Mucosa of stomach (tissue), 1 donor: ENCODE measurements around the gene NALCN.

Source experiments
- H3K27me3 ChIP-seq: one replicate; pipeline ENCODE4 v1.7.0; 2013; ENCODE audit warnings: mild to moderate bottlenecking, low read length; ENCODE audit not compliant: control insufficient read depth, insufficient read depth
- H3K36me3 ChIP-seq: one replicate; pipeline ENCODE4 v1.7.0; 2013; ENCODE audit warnings: low read length; ENCODE audit not compliant: control insufficient read depth, insufficient read depth
- H3K4me1 ChIP-seq: one replicate; pipeline ENCODE4 v1.7.0; 2013; ENCODE audit warnings: mild to moderate bottlenecking, low read length; ENCODE audit not compliant: control insufficient read depth, insufficient read depth
- H3K4me3 ChIP-seq: one replicate; pipeline ENCODE4 v1.7.0; 2013; ENCODE audit warnings: low read length
- H3K9ac ChIP-seq: one replicate; pipeline ENCODE4 v1.7.0; 2013; ENCODE audit warnings: mild to moderate bottlenecking, low read length, moderate library complexity
- H3K9me3 ChIP-seq: one replicate; pipeline ENCODE4 v1.7.0; 2013; ENCODE audit warnings: mild to moderate bottlenecking, low read length, moderate library complexity; ENCODE audit not compliant: control insufficient read depth
- donor health status: Pancreatic carcinoma.

Gene NALCN

GRCh38 chr13:101382086-101382485, 34.2 kb downstream of the NALCN start:
- no peak overlapping the region for H3K4me3 ChIP-seq
- no peaks in the 10 kb centered on the region for H3K9me3 ChIP-seq
- no peaks in the 10 kb centered on the region for H3K36me3 ChIP-seq
- no peaks in the 10 kb centered on the region for H3K4me1 ChIP-seq
- no peak overlapping the region for H3K9ac ChIP-seq
- no peaks in the 10 kb centered on the region for H3K27me3 ChIP-seq

GRCh38 chr13:101360525-101360924, 55.8 kb downstream of the NALCN start:
- Histone ChIP-seq H3K9ac (no peak overlapping the region), H3K4me1 (no peaks in the 10 kb centered on the region), H3K9me3 (no peaks in the 10 kb centered on the region)

DNA sequence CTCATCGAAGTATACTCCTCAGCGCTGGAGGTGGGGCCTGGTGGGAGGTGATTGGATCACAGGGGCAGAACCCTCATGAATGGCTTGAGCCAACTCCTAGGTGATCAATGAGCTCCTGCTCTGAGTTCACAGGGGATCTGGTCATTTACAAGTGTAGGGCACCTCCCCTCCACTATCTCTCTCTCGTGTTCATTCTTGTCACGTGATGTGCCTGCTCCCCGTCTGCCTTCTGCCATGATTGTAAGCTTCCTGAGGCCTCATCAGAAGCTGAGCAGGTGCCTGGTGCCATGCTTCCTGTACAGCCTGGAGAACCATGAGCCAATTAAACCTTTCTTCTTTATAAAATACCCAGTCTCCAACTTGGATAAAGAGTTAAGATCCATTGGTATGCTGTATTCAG, 61.4 kb downstream of the NALCN start:
- no peak overlapping the region for H3K9ac ChIP-seq

More at GRCh38 chr13:101360525-101360924, 55.8 kb downstream of the NALCN start:
- Histone ChIP-seq H3K36me3 (no peaks in the 10 kb centered on the region), H3K4me3 (no peak overlapping the region), H3K27me3 (no peaks in the 10 kb centered on the region)

GRCh38 chr13:101346942-101347728, 69.2 kb downstream of the NALCN start:
- Histone ChIP-seq H3K36me3 (no peaks in the 10 kb centered on the region), H3K9me3 (no peaks in the 10 kb centered on the region), H3K4me3 (no peak overlapping the region), H3K27me3 (no peaks in the 10 kb centered on the region), H3K9ac (no peak overlapping the region), H3K4me1 (no peaks in the 10 kb centered on the region)

More for the DNA sequence above, 61.4 kb downstream of the NALCN start:
- Histone ChIP-seq H3K9me3 (no peaks in the 10 kb centered on the region), H3K27me3 (no peaks in the 10 kb centered on the region), H3K4me3 (no peak overlapping the region), H3K4me1 (no peaks in the 10 kb centered on the region), H3K36me3 (no peaks in the 10 kb centered on the region)

DNA sequence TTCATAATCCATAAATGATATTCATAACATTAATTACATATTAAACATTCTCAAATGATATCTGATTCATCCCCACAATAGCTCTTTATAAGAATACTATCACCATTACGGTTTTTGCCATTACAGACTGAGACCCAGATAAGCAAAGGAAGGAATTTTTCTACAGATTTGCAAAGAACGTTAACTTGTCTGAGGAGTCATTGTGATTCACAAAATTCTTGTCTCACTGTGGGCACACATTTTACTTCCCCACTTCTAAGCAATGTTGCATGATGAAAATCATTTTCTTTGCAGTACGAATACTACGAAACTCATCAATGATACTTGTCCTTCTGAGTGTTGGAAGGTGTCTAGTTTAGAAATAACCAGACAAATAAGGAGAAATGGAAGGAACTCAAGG, 70.1 kb downstream of the NALCN start:
- Histone ChIP-seq H3K27me3 (no peaks in the 10 kb centered on the region), H3K4me3 (no peak overlapping the region), H3K9me3 (no peaks in the 10 kb centered on the region), H3K36me3 (no peaks in the 10 kb centered on the region), H3K9ac (no peak overlapping the region), H3K4me1 (no peaks in the 10 kb centered on the region)

DNA sequence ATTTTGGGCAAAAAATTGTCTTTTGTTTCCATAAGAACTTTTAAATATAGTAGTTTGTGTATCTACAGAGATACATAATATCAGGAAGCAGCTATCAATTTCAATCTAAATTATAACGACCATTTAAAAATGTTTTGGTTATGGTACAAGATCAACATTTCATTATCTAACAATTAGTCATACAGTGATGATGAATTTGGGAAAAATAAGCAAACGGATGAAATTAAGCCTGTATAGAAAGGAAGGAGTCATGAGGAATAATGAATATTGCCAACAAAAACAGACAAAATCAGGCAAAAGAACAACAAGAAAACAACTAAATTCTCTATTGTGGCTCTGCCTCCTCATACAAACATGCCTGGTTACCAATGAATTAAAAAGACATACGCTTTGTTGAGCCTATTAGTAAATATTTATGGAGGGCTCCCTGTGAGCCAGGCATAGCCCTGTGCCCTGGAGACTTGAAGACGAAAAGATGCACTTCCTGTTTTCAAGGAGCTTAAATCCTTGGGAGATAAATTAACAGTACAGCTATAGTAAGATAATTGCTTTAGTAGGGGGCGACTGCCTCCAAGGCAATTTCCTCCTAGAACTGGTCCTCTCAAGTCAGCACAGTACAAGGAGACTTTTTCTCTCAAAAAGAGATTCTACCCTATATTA, 73.0 kb downstream of the NALCN start:
- no peaks in the 10 kb centered on the region for H3K9me3 ChIP-seq
- no peaks in the 10 kb centered on the region for H3K27me3 ChIP-seq
- no peak overlapping the region for H3K4me3 ChIP-seq
- H3K36me3 ChIP-seq, result no peaks in the 10 kb centered on the region
- H3K9ac ChIP-seq, result no peak overlapping the region
- no peaks in the 10 kb centered on the region for H3K4me1 ChIP-seq

DNA sequence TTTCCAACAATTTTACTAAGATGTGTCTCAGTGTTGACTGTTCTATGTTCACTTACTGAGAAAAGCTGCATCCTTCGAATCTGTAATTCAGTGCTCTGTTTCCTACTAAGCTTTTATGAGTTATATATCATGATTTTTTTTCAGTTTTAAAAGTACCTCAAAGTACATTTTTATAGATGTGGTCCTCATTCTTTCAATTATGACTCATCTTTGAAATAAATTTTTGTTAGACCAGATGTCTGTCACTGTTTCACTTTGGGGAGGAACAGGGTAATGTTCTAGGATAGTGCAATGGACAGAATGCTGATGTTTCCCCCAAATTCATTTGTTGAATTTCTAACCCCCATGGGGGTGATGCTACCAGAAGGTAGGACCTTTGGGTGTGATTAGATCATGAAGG, 74.8 kb downstream of the NALCN start:
- Histone ChIP-seq H3K4me1 (no peaks in the 10 kb centered on the region), H3K27me3 (no peaks in the 10 kb centered on the region), H3K36me3 (no peaks in the 10 kb centered on the region), H3K9me3 (no peaks in the 10 kb centered on the region), H3K4me3 (no peak overlapping the region), H3K9ac (no peak overlapping the region)

GRCh38 chr13:101339202-101339601, 77.1 kb downstream of the NALCN start:
- Histone ChIP-seq H3K9ac (no peak overlapping the region), H3K4me3 (no peak overlapping the region), H3K36me3 (no peaks in the 10 kb centered on the region), H3K9me3 (no peaks in the 10 kb centered on the region), H3K4me1 (no peaks in the 10 kb centered on the region), H3K27me3 (no peaks in the 10 kb centered on the region)

DNA sequence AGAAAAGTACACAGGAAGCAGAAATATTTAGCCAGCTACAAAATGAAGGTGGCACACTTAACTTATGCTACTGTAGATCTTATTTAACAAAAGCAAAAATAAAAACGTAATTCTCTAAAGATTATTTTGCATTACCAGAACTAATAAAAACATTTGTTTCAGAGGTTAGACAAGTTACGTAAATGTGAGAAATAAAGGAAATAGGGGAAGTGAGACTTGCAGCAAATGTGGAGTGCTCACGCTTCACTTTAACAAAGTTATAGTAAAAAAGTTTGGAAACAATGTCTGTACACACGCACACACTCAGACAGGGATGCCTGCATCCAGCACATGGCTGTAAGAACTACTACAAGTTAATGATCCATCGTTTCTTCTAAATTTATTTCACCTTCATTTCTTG, 83.7 kb downstream of the NALCN start:
- H3K27me3 ChIP-seq, result no peaks in the 10 kb centered on the region
- H3K4me3 ChIP-seq, result no peak overlapping the region
- no peaks in the 10 kb centered on the region for H3K36me3 ChIP-seq
- H3K9ac ChIP-seq, result no peak overlapping the region
- H3K9me3 ChIP-seq, result no peaks in the 10 kb centered on the region
- no peaks in the 10 kb centered on the region for H3K4me1 ChIP-seq

- Histone ChIP-seq H3K4me1 (no peaks in the 10 kb centered on the region), H3K36me3 (no peaks in the 10 kb centered on the region), H3K27me3 (no peaks in the 10 kb centered on the region), H3K4me3 (no peak overlapping the region), H3K9ac (no peak overlapping the region), H3K9me3 (no peaks in the 10 kb centered on the region)
These were observed 84.6 kb downstream of the NALCN start for GRCh38 chr13:101331731-101332130.

DNA sequence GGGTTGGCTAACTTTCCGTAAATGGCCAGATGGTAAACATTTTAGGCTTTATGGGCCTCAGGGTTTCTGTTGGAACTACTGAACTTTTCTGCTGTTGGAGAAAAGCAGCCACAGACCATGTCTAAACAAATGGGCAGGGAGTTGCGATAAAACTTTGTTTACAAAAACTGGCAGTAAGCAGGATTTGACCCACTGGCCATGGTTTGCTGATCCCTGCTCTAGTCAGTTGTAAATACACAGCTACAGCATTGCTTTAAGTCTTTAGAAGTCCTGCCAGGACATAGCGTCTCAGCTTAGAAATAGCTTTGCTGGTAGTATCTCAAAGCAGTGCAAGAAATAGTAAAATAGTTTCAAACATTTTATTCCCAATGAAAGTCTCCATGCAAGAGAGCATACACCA, 88.4 kb downstream of the NALCN start:
- Histone ChIP-seq H3K4me1 (no peaks in the 10 kb centered on the region), H3K4me3 (no peak overlapping the region), H3K36me3 (no peaks in the 10 kb centered on the region), H3K9ac (no peak overlapping the region), H3K9me3 (no peaks in the 10 kb centered on the region), H3K27me3 (no peaks in the 10 kb centered on the region)

GRCh38 chr13:101326710-101327109, 89.6 kb downstream of the NALCN start:
- Histone ChIP-seq H3K9me3 (no peaks in the 10 kb centered on the region), H3K4me1 (no peaks in the 10 kb centered on the region), H3K27me3 (no peaks in the 10 kb centered on the region), H3K9ac (no peak overlapping the region), H3K4me3 (no peak overlapping the region), H3K36me3 (no peaks in the 10 kb centered on the region)
